ENCODE results near the gene COL23A1. TPM values are rescaled to one million over a fixed set of nuclear protein-coding genes. Genes with fewer than 3 reads are reported as not detected.

COL23A1 gene
- total and polyA plus RNA-seq, 4 donors, result 0.76 to 4.4 (median 1.3) TPM

DNA sequence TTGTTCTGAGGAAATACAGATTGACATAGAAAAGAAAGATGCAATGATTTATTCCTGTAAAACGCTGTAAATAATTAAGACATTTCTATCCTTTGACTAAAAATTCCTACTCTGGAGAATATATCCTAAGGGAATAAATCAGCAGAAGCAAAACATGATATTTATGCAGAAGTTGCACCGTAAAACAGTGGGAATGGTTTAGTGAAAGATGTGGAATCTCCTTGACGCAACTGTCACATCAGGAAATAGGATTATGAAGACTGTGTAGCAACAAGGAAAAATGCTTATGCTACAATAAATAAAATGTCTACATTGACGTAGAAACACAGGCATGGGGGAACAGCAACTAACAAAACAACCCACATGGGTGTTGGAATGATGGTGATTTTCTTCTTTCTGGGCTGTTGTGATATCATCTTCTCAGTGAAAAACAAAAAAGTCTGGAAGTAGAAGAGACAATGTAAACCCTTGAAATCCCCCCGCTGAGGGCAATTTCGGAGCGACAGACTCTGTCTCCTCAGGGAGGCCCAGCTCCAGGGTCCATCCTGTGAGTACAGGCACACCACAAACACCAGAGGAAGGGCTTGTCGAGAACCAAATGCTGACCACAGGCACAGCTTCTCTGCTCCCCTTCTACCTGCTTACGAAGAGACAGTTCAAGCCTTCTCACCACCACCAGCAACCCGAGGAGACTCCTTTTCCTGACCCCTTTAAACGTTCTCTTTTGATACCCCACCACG lies 25.2 kb downstream of the COL23A1 start:
- peaks cover 0 to 25% (median 0%) of the 10 kb centered on the region in 5 donors for H3K4me1 ChIP-seq (ENCODE audit: control insufficient read depth in 5 of 5, insufficient read depth in 5 of 5, low read length in 5 of 5)
- no peak for TF ChIP-seq CTCF (IDR thresholded peaks at IDR 0.05; ENCODE audit: control extremely low read depth, extremely low read depth)
- H3K9me3 ChIP-seq (ENCODE audit: control insufficient read depth in 4 of 4, insufficient read depth in 3 of 4, low read length in 3 of 4), result peaks cover 0 to 3% (median 0%) of the 10 kb centered on the region in 4 donors
- H3K36me3 ChIP-seq (ENCODE audit: control insufficient read depth in 4 of 4, insufficient read depth in 4 of 4, low read length in 4 of 4), result no peaks in the 10 kb centered on the region
- peak overlapping the region in 1 of 2 donors; percentile 2 for H3K9ac ChIP-seq (ENCODE audit: insufficient read depth in 1 of 2, low read length in 2 of 2)
- peaks cover 0 to 10% (median 0%) of the 10 kb centered on the region in 3 donors for H3K27me3 ChIP-seq (ENCODE audit: control insufficient read depth in 3 of 3, insufficient read depth in 3 of 3, low read length in 2 of 3)
- no peak overlapping the region for H3K4me3 ChIP-seq
- ATAC-seq (ENCODE audit: insufficient read depth, low FRiP score), result no peak
- peak in 2 of 3 donors; percentile 49 to 51 for DNase-seq
- WGBS, 2 donors, result 51 to 54% methylated on average over 12 of the region's 12 CpGs
- no peak overlapping the region for H3K27ac ChIP-seq (ENCODE audit: low read depth in 1 of 2, low read length in 1 of 2)

DNA sequence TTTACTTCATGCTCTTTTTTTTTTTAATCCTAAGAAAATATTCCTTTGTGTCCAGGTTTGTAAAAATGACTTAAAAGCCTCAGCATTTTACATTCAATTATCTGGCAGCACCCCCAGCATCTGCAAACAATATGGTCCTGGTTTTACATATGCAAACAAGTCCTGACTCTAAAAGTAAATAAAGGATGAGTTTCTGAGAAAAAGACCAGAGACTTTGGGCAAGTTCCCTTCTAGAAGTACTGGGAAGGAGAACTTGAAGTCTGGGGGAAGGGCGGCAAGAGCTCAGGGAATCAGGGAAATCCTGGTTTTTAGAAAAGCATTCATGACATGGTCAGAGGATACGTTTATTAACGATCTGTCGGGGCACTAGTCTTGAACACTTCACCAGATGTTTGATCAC lies 25.8 kb downstream of the COL23A1 start:
- Histone ChIP-seq H3K4me3 (no peak overlapping the region), H3K36me3 (ENCODE audit: control insufficient read depth in 4 of 4, insufficient read depth in 4 of 4, low read length in 4 of 4) (no peaks in the 10 kb centered on the region), H3K4me1 (ENCODE audit: control insufficient read depth in 5 of 5, insufficient read depth in 5 of 5, low read length in 5 of 5) (peaks cover 0 to 25% (median 0%) of the 10 kb centered on the region in 5 donors), H3K27ac (ENCODE audit: low read depth in 1 of 2, low read length in 1 of 2) (no peak overlapping the region), H3K27me3 (ENCODE audit: control insufficient read depth in 3 of 3, insufficient read depth in 3 of 3, low read length in 2 of 3) (peaks cover 0 to 10% (median 0%) of the 10 kb centered on the region in 3 donors), H3K9ac (ENCODE audit: insufficient read depth in 1 of 2, low read length in 2 of 2) (no peak overlapping the region), H3K9me3 (ENCODE audit: control insufficient read depth in 4 of 4, insufficient read depth in 3 of 4, low read length in 3 of 4) (peaks cover 0 to 3% (median 0%) of the 10 kb centered on the region in 4 donors)
- no peak for TF ChIP-seq CTCF (IDR thresholded peaks at IDR 0.05; ENCODE audit: control extremely low read depth, extremely low read depth)
- ATAC-seq (ENCODE audit: insufficient read depth, low FRiP score) (no peak), DNase-seq (peak in 2 of 3 donors; percentile 34 to 40)
- 13 to 20% methylated on average over 4 of the region's 4 CpGs for WGBS, 2 donors

DNA sequence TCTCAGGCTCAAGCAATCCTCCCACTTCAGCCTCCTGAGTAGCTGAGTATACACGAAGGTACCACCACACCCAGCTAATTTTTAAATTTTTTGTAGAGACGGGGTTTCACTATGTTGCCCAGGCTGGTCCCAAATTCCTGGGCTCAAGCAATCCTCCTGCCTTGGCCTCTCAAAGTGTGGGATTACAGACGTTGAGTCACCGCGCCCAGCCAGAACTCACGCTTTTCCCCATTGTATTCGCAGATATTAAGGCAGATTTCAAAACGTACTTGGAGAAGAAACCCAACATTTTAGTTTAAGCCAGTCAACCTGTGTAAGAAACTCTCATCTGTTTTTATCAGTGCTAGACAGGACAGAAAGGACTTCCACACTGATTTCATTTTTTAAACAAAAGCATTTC lies 26.6 kb downstream of the COL23A1 start:
- 82 to 84% methylated on average over 8 of the region's 8 CpGs for WGBS, 2 donors
- DNase-seq (no peak), ATAC-seq (ENCODE audit: insufficient read depth, low FRiP score) (no peak)
- Histone ChIP-seq H3K4me1 (ENCODE audit: control insufficient read depth in 5 of 5, insufficient read depth in 5 of 5, low read length in 5 of 5) (peaks cover 0 to 25% (median 0%) of the 10 kb centered on the region in 5 donors), H3K9ac (ENCODE audit: insufficient read depth in 1 of 2, low read length in 2 of 2) (no peak overlapping the region), H3K36me3 (ENCODE audit: control insufficient read depth in 4 of 4, insufficient read depth in 4 of 4, low read length in 4 of 4) (no peaks in the 10 kb centered on the region), H3K27me3 (ENCODE audit: control insufficient read depth in 3 of 3, insufficient read depth in 3 of 3, low read length in 2 of 3) (peaks cover 0 to 10% (median 0%) of the 10 kb centered on the region in 3 donors), H3K4me3 (no peak overlapping the region), H3K27ac (ENCODE audit: low read depth in 1 of 2, low read length in 1 of 2) (no peak overlapping the region), H3K9me3 (ENCODE audit: control insufficient read depth in 4 of 4, insufficient read depth in 3 of 4, low read length in 3 of 4) (peaks cover 0 to 3% (median 0%) of the 10 kb centered on the region in 4 donors)
- no peak for TF ChIP-seq CTCF (IDR thresholded peaks at IDR 0.05; ENCODE audit: control extremely low read depth, extremely low read depth)
